M059J (cell line): Measurements from ENCODE around the gene POLR3H. TPM values are rescaled to one million over a fixed set of nuclear protein-coding genes. Genes with fewer than 3 reads are reported as not detected.

Experiments used
- DNase-seq: peaks from one replicate; pipeline ENCODE4 v3.0.0-alpha.2; 2012; ENCODE audit warnings: low read depth
- total RNA-seq: library from RNA; depleted of rRNA; stranded (reverse); fragments of >200 nt; shearing (Covaris generic); gene quantifications from 2 replicates; pipeline ENCODE4 v1.2.3, GENCODE V29; 2014

POLR3H gene
- total RNA-seq, 1 experiment from 2014 or later: 21.5 TPM

DNA sequence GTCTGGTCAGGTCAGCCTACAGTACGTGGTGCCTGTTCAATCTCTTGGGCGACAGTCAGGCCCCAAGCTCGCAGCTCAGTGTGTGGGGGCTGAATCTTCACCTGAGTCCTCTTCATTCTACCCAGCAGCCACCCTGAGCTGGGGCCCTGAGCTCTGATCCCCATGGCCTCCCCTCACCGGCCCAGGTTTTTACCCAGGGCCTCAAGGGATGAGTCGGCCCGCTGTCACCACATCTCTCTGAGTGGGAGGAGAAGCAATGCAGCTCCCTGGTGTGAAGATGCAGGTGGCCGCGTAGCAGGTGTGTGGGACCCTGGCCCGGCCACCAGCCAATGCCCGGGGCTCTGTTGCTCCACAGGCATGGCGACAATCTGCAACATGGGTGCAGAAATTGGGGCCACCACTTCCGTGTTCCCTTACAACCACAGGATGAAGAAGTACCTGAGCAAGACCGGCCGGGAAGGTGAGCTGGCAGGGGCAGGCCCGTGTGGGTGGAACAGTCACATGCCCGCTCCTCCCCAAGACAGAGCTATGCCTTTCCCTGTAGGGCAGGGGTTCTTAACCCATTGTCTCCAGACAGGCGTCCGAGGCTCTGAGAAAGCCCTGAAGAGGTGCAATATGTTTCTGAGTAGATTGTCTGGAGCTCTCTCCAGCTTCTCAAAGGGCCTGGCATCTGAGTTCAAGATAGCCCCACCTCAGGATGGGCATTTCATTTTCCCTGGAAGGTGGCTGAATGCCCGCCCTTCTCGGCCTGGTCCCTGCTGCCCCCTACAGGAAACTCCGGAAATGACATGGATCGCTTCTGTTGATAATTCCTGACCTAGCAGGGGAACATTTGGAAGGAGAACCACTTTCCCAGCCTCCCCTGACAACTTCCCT lies 26.9 kb downstream of the POLR3H start:
- DNase-seq: peak; percentile 47

DNA sequence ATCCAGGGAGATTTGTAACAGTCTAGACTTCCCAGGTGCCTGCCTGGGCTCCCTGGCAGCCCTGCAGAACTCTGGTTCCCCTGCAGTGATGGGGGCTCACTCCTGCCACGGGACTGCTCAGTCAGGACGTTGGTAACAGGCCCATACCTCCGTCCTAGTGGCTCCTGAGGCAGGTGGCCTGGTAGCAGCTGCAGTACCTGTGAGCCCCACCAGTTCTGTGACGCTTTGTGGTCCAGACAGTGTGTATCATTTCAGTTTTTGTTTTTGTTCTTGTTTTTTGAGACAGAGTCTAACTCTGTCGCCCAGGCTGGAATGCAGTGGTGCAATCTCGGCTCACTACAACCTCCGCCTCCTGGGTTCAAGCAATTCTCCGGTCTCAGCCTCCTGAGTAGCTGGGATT lies 27.8 kb downstream of the POLR3H start:
- DNase-seq: no peak

DNA sequence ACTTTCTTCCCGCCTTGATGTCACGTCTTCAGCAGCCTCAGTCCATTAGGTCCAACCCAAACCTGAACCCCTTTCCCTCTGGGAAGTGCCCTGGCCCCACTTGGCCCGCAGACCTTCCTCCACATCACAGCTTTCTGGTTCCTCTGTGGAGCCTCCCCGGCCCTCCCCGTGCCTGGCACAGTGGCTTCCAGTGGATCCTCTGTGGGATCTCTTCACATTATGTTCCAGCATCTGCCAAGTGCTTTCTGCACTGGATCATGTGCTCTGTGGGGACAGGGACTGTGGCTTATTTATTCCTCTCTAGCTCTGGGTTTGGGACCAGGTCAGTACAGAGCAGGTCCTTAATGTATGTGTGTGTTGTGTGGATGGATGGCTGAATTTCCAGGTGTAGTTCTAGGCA lies 30.9 kb downstream of the POLR3H start:
- DNase-seq: no peak

DNA sequence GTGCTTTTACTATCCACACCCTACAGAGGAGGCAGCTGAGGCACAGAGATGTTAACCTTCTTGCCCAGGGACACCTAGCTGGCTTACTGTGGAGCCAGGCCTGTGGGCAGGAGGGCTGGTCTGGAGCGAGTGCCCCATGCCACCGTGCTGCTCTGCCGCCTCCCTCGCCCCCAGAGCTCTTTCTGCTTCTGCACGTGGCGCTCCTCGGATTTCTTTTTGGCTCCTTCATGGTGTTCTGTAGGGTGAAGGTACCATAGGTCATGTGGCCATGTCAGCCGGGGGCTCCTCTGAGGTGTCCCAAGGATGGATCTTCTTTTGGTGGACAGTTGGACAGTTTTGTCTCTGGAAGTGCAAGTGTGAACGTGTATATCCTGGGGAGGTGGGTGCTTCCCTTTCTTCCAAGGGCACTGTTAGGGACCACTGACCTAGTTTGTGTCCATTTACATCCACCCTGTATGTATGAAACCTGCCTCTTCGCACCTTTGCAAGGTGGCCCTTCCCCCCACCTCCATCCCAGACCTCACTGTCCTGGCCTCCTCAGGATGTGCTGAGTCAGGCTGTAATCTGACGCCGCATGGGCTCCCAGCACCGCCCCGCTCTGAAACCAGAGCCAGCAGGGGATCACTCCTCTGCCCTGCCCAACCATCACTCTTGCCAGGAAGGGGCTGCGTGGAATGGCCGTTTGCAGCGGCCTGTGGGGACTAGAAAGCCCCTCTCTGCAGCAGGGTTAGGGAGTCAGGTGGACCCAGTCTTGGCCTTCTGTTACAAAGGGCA lies 31.7 kb downstream of the POLR3H start:
- peak; percentile 75 for DNase-seq

DNA sequence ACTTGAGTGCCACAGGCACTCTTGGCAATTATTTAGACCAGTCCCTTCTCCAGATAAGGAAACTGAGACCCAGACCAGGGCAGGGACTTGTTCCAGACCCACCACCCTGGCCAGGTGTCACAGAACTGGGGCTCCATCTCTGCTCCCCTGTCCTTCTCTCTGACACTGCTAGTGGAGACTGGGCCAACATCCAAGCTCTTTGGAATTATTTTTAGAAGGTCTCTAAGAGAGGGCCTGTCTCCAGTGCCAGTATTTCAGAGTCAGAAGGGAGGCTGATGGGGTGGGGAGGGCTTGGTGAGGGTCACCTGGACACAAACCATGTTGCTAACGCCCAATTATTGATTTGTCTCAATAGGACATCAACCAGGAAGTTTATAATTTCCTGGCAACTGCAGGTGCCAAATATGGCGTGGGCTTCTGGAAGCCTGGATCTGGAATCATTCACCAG lies 32.7 kb downstream of the POLR3H start:
- DNase-seq: no peak

DNA sequence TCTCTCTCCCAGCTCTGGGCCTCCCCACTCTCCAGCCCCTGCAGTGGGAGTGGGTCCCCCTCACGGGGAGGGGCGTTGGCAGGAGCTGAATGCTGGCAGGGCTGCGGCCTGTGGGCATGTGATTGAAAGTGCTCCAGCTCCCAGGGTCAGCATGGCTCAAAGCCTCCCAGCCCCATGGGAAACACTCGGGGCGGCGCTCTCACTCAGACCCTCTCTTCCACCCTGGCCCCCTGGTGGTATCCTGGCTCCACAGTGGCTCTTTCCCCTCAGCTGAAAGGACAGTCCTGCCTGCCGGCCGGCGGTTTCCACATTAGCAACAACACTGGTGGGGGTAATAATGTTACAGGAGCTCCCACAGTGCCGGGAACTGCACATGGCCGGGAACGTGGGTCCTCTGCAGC lies 35.5 kb downstream of the POLR3H start:
- no peak for DNase-seq

DNA sequence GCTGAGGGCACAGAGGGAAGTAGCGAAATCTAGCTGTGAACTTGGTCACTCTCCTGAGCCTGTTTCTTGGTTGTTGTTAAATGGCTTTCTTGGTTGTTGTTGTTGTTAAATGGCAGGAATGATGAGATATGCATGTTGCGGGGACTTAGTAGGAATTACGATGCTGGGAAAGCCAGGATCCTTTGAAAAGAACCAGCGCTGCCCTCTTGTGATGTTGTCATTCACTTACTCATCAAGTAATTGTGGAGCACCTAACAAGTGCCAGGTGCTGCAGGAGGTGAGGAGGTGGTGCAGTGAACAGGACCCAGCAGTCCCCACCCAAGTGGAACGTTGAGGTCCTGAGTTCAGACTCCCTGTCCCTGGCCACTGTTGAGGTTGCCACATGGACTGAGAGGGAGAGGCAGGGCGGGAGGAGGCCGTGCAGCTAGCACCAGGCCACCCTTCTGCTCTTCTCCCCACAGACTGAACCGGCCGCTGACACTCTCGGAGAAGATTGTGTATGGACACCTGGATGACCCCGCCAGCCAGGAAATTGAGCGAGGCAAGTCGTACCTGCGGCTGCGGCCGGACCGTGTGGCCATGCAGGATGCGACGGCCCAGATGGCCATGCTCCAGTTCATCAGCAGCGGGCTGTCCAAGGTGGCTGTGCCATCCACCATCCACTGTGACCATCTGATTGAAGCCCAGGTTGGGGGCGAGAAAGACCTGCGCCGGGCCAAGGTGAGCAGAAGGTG lies 36.8 kb downstream of the POLR3H start:
- DNase-seq: no peak

DNA sequence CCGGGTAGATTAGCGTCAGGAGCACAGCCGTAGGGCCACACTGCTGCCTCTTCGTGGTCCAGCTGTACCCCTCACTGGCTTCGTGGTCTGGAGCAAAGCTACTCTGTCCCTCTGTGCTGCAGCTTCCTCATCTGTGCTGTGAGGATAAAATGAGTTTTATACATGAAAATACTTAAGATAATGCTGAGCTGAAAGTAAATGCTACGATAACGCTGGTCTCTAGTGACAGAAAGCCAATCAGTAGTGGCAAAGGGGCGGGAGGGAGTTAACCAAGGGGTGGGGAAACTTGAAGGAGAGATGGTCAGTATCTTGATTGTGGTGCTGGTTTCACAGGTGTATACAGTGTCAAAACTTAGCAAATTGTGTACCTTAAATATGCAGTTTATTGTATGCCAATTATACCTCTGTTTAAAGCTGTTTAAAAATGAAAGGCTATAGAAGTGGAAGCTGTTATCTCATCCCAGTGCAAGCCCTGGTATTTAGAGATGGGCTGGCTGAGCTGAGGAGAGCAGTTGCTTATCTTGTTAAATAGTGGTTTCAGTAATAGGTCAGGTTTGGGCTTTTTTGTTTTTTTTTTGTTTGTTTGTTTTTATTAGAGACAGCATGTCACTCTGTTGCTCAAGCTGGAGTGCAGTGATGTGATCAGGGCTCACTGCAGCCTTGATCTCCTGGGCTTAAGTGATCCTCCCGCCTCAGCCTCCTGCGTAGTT lies 38.6 kb downstream of the POLR3H start:
- no peak for DNase-seq

DNA sequence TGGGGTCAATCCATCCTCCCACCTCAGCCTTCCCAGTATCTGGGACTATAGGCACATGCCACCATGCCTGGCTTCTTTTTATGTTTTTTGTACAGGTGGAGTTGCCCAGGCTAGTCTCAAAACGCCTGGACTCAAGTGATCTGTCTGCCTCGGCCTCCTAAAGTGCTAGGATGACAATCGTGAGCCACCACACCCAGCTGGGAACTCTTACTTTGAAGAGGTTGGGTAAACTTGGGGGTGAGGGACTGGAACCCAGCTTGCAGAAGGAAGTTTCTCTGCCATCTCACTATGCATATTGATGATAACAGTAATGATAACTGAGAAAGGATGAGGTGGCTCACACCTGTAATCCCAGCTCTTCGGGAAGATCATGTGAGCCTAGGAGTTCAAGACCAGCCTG lies 39.5 kb downstream of the POLR3H start:
- DNase-seq: no peak

DNA sequence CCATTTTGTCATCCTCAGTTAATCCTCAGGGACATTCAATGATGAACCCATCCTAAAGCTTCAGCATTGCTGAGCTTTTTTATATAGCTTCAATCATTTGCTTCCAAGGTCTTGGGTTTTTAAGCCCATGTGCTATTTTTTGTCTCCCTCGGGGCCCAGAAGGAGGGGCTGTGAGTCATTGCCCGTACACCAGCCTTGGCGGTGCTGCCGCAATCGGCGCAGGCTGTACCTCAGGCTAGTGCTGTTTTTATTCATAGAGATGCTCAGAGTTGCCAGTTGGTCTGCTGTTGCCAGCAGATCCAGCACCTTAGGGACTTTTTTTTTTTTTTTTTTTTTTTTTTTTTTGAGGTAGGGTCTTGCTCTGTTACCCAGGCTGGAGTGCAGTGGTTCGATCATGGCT lies 39.9 kb downstream of the POLR3H start:
- no peak for DNase-seq

DNA sequence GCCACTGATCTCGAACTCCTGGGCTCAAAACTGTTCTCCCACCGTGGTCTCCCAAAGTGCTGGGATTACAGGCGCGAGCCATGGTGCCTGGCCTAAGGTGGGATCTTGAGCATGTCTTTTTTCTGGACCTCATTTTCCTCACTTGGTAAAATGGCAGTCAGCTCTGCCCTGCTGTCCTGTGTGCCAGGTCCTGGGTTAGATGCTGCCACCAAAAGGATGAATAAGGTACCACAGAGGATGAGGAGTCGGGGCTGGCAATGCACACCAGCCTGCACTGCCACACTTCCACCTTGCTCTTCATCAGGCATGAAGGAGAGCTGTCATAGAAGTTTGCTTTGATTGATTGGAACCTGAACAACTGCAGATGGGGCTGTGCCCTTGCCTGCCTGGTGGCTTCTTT lies 43.1 kb downstream of the POLR3H start:
- DNase-seq: peak; percentile 19

DNA sequence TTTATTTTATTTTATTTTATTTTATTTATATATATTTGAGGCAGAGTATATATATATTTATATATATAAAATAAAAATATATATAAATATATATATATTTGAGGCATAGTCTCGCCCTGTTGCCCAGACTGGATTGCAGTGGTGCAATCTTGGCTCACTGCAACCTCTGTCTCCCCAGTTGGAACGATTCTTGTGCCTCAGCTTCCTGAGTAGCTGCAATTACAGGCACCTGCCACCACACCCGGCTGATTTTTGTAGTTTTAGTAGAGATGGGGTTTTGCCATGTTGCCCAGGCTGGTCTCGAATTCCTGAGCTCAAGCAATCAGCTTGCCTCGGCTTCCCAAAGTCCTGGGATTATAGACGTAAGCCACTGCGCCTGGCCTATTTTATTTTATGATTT lies 44.0 kb downstream of the POLR3H start:
- no peak for DNase-seq

DNA sequence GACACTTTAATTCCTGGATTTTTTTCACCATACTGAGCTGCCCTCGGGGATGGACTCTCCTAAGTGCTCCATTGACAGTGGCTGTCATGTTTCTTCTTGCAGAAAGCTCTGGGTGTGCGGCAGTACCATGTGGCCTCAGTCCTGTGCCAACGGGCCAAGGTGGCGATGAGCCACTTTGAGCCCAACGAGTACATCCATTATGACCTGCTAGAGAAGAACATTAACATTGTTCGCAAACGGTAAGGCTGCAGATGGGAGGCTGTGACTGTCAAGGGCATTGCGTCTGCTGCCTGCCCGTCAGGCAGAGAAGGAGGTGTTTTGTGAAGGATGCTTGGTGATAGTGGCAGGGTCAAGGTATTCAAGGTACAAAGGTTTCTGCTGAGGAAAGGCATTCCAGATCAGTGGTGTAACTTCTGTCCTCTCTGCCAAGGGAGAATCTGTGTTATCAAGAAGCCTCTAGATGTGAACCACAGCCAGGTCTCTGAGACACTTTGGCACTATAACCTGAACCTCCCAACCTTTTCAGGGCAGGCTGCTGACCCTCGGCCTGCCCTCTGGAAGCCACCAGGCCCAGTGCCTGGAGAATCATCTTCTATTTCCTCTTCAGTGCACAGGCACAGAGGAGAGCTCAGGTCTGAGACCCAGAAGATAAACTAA lies 44.5 kb downstream of the POLR3H start:
- DNase-seq: no peak

DNA sequence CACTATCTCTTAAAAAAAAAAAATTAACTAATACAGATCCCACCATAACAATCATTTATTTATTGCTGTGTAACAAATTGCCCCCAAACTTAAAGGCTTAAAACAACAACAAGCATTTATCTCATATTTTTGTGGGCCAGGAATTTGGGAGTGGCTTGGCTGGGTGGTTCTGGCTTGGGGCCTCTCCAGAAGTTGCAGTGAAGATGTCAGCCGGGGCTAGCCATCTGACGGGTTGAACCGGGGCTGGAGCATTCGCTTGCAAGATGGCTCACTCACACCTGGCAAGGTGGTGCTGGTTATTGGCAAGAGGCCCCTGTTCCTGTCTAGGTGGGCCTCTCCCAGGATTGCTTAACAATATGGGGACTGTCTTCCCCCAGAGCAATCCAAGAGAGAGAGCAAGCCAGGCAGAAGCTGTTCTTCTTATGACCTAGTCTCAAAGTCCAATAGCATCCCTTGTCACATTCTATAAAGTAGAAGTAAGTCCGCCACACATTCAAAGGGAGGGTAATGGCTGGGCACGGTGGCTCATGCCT lies 45.9 kb downstream of the POLR3H start:
- DNase-seq: no peak

DNA sequence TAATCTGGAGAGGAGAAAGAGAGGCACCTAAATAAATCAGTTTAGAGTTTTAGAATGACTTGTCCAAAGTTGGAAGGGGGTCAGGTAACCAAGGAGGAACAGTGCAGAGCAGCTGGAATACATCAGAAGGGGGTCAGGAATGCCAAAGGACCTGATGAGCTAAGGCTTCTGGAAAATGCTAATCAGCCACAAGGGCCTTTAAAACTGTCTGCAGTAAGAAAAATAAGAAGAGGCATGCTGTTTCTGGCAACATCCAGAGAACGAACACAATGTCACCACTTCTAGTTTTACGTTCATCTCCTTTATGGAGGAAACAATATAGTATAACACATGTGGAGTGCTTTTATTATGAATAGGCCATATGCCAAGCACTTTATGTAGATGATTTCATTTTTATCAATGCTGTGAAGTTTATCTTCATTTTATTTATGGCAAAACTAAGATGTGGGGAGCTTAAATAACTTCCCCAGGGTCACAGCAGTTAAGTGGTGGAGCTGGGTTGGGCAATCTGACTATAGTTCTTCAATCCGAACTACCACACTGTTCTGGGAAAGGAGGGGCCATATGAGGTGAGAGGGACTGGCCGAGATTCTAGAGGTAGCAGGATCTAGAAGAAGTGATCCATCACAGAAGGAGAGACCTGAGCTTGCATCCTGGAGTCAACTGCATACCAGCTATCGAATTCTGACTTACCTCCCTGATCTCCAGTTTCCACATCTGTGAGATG lies 52.7 kb downstream of the POLR3H start:
- no peak for DNase-seq

DNA sequence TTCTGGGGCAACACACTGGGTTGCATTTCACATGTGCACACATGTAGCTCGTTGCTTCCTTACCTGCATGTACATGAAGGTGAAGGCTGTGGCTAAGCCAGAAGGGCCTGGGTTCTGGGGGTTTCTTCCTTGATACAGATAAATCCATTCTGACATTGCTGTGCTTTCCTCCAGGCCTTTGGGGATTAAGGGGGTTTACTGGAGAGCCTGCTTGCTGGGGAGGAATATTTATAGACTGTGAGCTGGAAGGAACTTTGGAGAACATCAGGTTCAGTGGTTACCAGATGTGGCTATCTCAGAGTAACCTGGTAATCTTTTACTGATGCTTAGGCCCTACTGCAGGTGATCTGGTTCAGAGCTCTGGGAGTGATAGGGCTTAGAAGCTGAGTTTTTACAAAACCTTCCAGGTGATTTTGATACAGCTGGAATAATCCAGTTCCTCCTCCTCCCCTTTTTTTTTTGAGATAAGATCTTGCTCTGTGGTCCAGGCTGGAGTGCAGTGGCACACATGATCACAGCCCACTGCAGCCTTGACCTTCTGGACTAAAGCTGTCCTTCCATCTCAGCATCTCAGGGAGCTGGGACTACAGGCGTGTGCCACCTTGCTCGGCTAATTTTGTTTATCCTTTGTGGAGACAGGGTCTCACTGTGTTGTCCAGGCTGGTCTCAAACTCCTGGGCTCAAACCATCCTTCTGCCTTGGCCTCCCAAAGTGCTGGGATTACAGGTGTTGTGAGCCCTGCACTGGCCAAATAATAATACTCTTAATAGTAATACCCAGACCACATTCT lies 55.5 kb downstream of the POLR3H start:
- DNase-seq: no peak

DNA sequence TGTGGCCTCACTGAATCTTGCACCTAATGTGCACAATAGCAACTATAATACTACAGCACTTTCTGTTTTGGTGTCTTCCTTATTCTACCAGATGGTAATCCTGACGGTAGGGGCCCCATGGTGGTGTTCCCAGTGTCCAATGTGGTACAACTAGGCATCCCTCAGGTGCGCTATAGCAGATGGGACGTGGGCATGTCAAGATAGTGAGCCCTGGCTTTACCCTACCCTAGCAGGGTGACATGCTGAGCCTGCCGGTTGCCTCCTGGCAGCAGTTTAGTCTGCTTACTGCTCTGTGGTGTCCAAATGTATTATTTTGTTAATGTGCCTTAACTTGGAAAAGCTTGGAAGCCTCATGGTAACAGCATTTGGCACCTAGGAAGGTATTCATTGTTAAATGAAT lies 56.2 kb downstream of the POLR3H start:
- DNase-seq: no peak

DNA sequence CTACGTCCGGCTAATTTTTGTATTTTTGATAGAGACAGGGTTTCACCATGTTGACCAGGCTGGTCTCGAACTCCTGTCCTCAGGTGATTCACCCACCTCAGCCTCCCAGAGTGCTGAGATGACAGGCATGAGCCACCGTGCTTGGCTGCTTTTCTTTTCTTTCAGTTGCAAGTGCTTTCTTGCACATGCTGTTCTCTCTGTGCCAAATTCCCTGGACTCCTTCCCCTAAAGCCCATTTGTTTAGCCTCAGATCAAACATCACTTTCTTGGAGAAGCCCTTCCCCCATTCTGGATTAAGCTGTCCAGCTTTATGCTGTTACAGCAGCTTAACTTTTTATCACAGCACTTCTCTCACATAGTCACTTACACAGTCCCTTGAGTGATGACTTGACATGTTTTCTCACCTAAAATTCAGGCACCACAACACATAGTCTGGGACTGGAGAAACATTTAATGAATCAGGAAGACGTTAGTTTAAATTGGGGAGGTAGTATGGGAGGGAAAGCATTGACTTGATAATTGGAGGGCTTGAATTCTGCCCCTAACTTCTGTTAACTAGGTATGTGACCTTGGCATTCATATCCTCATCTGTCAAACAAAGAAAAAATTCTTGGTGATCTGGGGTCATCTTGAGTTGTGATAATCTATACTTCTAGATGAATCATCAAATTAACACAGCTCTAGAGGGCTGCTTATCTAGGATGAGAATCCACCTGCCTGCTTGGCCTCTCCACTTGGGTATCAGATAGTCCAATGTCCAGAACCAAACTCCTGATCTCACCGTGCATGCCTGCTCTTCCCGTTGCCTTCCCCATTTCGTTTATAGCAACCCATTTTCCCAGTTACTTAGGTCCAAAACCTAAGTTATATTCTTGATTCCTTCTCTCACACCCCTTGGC lies 57.0 kb downstream of the POLR3H start:
- DNase-seq: no peak
